Stimulated activated CD4-positive, alpha-beta T cell treated with anti-CD3 and anti-CD28 coated beads, Interleukin-15, amount 100 ng/mL, for 48 hours (primary cell): ENCODE data around the gene HAUS3.

Experiments used
- DNase-seq, 2 donors: peaks; one replicate each; pipeline ENCODE4 v3.0.0-alpha.2; 2020; ENCODE audit warnings: low read depth in 2 of 2

HAUS3 gene

GRCh38 chr4:2263926-2264321, 22.0 kb upstream of the HAUS3 start:
- no peak for DNase-seq

GRCh38 chr4:2262944-2263250, 21.0 kb upstream of the HAUS3 start:
- no peak for DNase-seq

- DNase-seq = peak; percentile 95 to 96
Observed at GRCh38 chr4:2262145-2262943, 20.4 kb upstream of the HAUS3 start.

- no peak for DNase-seq
Observed at GRCh38 chr4:2261853-2262144, 19.9 kb upstream of the HAUS3 start, which contains the start of gene MXD4. MXD4 (minus strand) TSS chr4:2262109; CDS start chr4:2261980, 129 bp downstream.

GRCh38 chr4:2261110-2261852, 19.4 kb upstream of the HAUS3 start:
- DNase-seq = peak in 1 of 2 donors; percentile 43

GRCh38 chr4:2260344-2261109, 18.6 kb upstream of the HAUS3 start:
- no peak for DNase-seq

- DNase-seq = no peak
Observed at GRCh38 chr4:2259541-2260343, 17.8 kb upstream of the HAUS3 start.

- no peak for DNase-seq
Observed at GRCh38 chr4:2259036-2259540, 17.2 kb upstream of the HAUS3 start.

- no peak for DNase-seq
Observed at GRCh38 chr4:2258091-2259035, 16.4 kb upstream of the HAUS3 start.

- no peak for DNase-seq
Observed at GRCh38 chr4:2257361-2258081, 15.6 kb upstream of the HAUS3 start.

GRCh38 chr4:2256781-2257191, 14.9 kb upstream of the HAUS3 start:
- no peak for DNase-seq

GRCh38 chr4:2256156-2256731, 14.3 kb upstream of the HAUS3 start:
- no peak for DNase-seq

- DNase-seq = no peak
Observed at GRCh38 chr4:2255501-2256155, 13.7 kb upstream of the HAUS3 start.

- DNase-seq = no peak
Observed at GRCh38 chr4:2254665-2255500, 13.0 kb upstream of the HAUS3 start.

- no peak for DNase-seq
Observed at GRCh38 chr4:2253160-2254084, 11.5 kb upstream of the HAUS3 start.

GRCh38 chr4:2252530-2253091, 10.7 kb upstream of the HAUS3 start:
- no peak for DNase-seq
